NCI-H2081 (cell line): ENCODE results near the gene CCDC137.

ENCODE experiments used
- DNase-seq, 2 experiments: peaks; one replicate each; lab custom pipeline; 2025; lab: John Stamatoyannopoulos, UW

Gene CCDC137

DNA sequence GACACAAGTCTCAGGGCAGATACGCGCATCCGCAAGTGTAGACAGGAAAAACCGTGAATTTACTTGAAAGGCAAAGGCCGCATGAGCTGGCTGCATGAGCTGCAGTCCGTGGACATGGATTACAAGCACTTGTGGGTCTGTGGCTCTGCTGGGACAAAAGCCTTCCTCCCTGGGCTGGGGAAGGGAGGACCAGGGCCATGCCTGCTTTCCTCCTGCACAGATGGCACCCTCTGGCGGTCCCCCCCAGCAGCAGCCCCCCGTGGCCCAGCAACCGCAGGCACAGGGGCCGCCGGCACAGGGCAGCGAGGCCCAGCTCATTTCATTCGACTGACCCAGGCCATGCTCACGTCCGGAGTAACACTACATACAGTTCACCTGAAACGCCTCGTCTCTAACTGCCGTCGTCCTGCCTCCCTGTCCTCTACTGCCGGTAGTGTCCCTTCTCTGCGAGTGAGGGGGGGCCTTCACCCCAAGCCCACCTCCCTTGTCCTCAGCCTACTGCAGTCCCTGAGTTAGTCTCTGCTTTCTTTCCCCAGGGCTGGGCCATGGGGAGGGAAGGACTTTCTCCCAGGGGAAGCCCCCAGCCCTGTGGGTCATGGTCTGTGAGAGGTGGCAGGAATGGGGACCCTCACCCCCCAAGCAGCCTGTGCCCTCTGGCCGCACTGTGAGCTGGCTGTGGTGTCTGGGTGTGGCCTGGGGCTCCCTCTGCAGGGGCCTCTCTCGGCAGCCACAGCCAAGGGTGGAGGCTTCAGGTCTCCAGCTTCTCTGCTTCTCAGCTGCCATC lies 34.9 kb downstream of the CCDC137 start:
- no peak for DNase-seq

DNA sequence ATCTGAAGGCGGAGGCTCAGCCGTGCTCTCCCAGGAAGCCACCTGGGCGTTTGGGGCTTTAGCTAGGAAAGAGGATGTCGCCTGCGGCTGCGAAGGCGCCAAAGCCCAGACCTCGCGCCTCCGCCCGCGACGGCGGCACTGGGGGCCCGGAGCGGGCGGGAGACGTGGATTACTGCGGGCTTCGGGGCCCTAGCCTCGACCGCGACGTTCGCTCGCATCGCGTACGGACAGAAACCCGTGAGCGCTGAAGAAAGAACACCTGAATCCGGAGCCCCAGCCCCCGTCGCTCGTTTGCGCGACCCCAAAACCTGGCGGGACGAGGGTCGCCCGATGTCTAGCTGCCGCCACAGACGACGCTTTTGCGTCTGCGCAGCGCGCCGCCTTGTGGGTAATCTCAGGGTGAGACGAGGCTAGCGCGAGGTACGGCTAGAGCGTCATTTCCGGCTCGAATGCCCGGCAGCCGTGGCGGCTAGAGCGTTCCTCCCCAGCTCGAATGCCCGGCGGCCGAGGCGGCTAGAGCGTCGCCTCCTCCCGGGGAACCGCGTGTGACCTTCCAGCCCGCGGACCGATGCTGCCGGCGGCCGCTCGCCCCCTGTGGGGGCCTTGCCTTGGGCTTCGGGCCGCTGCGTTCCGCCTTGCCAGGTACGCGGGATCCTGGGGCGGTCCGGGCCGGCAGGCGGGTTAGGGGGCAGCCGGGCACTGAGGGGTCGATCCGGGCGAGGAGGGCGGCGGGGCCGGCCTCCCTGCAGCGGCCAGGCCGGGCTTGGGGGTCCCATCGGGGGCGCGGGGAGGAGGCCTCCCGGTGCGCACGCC lies 36.6 kb downstream of the CCDC137 start, which contains the start of gene MRPL12:
Gene MRPL12 (plus strand): TSS at position 434 of the 813 bp plus-strand sequence. CDS start 135 bp downstream, at position 569.
- peak; percentile 94 to 98 for DNase-seq

DNA sequence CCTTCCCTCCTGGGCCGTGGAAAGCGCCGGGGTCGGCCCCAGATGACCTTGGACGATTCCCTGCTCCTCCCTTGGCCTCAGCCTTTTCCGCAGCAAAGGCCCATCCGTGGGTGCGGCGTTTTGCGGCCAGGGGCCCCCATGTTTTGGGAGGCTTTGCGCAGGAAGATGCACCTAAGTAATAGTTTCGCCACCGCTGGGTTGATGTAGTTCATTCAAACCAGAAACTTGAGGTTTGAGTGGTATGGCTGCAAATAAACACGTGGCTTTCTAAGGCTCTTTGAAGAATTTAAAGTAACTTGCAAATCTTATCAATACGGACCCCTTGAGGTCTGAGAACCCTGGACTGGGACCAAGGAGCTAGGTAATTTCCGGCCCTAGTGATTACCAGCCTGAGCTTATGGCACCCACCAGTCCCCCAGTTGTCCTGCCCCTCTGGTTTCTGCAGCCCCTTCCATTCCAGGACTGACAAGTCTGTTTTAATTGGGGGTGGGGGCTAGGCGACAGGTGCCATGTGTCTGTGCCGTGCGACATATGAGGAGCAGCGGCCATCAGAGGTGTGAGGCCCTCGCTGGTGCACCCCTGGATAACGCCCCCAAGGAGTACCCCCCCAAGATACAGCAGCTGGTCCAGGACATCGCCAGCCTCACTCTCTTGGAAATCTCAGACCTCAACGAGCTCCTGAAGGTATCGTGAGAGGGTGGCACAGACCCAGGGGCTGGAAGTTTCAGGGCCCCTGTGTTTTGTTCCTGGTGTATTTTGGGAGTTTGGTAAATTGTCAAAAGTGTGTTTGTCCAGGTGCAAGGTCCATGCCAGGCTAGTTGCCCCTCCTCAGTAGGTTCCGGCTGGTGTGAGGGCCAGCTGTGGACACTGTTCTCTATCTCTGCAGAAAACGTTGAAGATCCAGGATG lies 37.5 kb downstream of the CCDC137 start:
- no peak for DNase-seq

DNA sequence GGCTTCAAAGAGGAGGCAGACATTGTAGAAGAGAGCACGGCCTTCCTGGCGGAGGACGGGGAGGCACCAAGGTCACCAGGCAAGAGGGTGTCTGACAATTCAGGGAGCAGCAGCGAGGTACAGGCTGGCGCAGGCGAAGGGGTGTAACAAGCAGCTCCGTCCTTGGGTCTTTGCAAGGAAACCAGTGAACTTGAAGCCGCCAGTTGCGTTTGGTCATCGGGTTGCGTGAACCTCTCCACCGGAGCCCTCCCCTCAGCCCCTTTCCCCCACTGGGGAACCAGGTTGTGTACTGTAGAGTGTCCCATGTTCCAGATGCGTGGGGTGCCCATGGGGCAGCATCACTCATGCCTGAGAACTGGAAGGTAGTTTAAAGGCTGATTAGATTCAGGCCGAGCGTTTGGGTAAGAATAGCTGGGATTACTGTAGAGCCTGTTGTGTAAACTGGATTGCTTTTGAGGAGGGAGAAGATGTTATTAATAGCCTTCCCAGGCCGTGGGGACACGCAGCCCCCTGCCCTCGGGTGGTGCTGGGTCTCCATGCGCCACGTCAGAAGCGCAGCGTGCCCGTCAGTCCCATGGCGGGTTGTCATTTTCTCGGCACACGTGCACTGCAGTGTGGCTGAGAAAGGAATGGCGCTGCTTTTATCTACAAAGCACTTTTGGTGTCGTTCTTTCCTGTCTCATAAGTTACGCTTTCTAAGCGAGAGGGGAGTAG lies 39.1 kb downstream of the CCDC137 start:
- no peak for DNase-seq

DNA sequence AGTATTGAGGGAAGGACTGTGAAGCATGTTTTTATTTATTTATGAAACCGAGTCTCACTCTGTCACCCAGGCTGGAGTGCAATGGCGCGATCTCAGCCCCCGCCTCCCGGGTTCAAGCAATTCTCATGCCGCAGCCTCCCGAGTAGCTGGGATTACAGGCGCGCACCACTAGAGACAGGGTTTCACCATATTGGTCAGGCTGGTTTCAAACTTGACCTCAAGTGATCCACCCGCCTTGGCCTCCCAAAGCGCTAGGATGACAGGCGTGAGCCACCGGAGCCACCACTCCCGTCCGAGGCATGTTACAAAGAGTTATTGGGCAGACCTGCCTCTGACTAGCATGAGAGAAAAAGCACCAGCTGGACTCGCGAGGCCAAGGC lies 39.7 kb downstream of the CCDC137 start:
- DNase-seq = no peak

DNA sequence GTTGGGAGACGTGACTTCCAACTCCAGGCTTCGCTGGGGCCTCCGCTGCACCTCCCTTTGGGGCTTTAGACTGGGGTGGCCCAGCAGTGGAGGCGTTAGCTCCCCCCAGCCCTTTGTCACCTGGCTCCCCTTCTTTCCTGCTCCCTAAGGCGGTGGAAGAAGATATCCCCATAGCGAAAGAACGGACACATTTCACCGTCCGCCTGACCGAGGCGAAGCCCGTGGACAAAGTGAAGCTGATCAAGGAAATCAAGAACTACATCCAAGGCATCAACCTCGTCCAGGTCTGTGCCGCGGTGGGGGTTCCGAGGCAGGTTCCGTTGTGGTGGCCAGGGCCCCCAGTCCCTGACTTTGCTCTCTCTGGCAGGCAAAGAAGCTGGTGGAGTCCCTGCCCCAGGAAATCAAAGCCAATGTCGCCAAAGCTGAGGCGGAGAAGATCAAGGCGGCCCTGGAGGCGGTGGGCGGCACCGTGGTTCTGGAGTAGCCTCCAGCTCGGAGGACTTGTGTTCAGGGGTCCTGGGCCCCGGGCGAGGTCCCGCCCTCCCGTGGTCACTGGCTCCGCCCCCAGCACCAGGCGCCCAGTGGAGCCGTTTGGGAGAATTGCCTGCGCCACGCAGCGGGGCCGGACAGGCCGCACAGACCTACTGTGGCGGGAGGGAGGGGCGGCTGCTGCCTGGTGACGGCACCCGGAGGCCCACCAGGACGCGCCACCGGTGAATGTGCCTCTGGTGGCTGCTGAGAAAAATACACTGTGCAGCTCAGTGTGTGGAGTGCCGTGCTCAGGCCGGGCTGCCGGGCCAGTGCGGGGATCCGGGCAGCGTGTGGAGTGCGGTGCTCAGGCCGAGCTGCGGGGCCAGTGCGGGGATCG lies 40.5 kb downstream of the CCDC137 start:
- no peak for DNase-seq

DNA sequence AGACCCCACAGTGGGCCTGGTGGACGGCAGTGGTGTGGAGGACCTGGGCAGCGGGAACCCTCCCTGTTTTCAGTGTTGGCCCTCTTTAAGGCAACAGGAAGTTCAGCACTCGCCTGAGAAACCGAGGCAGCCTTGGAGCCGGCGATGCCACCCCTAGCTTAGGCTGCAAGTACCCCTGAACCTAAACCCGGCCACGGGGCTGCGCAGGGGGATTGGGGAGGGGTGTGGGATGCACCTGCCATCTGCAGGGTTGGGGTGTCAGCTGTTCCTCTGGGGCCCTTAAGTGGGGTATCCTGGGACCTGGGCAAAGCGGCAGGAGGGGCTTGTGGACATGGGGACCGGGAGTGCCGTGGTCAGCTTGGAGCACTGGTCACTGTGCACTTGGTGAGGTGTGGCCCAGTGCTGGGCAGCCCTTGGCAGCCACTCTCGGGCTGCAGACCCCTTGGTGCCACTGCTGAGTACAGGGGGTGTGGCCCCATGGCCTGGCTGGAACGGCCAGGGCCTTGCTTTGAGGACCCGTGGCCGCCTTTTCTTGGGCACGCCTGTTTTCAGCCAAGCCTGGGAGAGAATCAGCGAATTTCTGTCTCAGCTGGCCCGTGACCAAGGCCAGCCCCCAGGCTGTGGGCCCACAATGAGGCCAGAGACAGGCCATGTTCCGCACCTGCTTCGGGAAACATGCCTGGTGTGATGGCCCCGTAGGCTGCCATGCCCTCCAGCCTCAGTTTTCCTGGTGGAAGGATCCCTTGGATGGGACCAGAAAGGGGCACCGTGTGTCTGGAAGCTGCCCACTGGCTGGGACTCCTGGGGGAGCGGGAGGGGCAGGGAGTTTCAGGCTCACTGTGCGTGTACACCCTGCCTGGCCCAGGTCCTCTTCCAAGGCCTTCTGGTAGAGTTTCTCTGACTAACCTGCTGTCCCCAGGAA lies 41.4 kb downstream of the CCDC137 start:
- DNase-seq = no peak

DNA sequence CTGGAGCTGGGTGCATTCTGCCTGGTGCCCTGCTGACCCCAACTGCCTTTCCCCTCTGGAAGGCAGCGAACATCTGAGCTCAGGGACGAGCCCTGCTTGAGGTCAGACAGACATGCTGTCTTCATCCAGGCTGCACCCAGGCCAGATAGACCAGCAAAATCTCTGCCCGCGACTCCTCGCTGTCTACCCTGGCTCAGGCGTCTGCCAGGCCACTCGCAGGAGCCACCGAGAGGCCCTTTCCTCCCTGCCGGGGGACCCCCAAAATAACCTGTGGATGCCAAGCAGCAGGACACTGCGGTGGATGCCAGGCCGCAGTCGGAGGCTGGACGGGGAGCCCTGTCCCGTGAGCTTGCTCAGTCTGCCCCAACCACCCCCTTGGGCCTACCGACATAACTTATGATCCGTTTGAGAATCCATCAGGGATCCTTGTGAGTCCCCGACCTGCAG lies 42.2 kb downstream of the CCDC137 start:
- DNase-seq = no peak

DNA sequence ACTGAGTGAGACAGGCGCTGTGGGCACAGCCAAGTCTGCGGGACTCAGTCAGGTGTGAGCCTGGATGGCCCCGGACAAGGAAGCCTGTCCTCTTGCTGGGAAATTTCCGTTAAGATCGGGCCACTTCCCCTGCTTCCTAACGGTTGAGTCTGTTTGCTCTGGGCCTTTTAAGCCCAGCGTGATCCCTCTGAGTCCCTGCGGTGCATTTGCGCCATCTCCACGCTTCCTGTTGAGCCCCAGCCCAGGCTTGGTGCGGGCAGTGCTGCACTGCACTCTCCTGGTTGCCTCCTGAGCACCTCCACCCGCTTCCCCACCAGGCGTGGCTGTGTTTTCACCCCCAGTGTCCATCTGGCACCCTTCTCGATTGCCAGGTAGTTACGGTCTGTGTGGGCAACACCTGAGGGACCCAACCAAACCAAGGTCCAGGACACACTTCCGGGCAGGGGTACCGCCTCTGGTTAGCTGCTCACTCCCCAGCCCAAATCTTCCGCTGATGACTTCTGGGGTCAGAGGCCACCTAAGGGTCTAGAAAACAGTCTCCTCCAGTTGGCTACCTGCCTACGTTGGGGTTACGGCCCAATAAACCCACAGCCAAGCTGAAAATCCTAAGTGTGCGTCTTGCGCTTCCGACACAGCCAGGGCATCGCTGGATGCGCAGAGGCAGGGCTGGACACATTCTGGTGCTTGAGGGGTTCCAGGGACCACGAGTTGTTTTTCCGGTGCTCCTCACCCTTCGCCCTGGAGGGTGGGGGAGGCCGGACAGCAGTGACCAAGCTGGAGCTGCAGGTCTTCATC lies 44.2 kb downstream of the CCDC137 start:
- peak; percentile 74 to 88 for DNase-seq

DNA sequence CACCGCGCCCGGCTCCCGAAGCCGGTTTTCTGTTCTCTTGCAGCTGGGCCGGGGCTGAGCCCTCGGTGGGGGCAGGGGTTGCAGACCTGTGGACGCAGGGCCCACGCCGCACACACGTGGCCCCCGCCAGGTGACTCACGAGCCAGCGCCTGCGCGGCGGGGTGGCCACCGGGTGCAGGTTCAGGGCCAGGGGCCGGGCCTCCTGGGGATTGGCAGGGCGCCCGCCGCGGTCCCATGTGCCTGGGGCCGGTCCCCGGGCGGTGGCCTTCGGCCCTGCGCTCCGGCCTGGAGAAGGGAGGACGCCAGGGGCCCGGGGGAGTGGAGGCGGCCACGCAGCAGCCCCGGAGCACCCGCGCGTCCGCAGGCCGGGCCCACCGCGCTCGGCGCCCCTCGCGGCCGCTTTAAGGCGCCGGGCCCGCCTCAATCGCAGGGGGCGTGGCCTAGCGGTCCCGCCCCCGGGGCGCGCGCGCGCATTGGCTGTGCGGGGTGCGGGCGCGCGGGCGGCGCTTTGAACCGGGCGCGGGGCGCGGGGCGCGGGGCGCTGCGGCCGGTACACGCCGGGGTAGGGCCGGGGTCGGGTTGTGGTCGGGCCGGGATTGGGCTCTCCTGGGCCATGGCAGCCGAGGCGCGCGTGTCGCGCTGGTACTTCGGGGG lies 45.4 kb downstream of the CCDC137 start, which contains the start of gene SLC25A10:
Gene SLC25A10 (plus strand): TSS at position 471 of the 654 bp plus-strand sequence. CDS start 143 bp downstream, at position 614.
- DNase-seq = peak; percentile 83 to 90

DNA sequence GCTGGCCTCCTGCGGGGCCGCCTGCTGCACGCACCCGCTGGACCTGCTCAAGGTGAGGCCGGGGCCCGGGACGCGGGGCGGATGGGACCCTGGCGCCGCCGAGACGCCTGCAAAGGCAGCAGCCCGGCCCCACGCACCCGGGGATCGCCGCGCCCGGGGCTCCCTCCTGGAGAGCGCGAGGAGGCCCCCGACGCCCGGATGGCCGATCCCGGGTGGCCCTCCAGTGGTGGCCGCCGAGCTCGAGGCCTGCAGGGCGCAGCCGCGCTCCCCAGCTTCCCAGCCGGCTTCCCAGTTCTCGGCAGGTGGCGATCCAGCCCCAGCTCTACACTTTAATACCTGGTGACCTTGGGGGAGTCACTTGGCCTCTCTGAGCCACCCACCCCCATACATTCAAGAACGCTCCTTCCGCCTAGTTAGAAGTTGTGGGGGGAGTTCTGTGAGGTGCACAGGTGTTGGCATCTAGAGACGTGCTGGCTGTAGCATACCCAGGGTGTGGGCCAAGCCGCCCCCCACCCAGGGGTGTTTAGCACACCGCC lies 46.0 kb downstream of the CCDC137 start:
- DNase-seq = peak; percentile 45

DNA sequence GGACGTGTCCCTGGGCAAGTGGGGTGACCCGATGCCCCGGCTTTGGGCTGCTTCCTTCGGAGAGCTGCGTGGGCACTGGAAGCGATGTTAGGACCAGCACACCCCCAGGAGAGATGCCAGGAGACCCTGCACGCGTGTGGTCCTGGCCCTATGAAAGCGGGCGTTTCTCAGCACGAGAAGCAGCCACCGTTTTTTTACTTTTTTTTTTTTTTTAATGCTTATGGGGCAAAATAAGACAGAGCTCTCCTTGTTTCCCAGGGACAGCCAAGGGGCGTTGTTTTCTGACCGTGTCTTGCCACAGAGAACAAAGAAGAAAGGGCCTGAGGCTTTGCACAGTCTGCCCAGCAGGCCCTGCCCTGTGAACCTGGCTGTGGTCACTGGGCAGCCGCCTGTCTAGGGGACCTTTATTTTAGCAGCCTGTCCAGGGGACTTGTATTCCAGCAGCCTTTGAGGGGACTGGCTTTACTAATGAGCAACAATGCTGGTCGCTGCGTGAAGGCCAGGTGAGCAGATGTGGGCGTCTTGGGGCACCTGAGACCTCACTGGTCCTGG lies 46.5 kb downstream of the CCDC137 start:
- DNase-seq = peak in 1 of 2 experiments; percentile 22

DNA sequence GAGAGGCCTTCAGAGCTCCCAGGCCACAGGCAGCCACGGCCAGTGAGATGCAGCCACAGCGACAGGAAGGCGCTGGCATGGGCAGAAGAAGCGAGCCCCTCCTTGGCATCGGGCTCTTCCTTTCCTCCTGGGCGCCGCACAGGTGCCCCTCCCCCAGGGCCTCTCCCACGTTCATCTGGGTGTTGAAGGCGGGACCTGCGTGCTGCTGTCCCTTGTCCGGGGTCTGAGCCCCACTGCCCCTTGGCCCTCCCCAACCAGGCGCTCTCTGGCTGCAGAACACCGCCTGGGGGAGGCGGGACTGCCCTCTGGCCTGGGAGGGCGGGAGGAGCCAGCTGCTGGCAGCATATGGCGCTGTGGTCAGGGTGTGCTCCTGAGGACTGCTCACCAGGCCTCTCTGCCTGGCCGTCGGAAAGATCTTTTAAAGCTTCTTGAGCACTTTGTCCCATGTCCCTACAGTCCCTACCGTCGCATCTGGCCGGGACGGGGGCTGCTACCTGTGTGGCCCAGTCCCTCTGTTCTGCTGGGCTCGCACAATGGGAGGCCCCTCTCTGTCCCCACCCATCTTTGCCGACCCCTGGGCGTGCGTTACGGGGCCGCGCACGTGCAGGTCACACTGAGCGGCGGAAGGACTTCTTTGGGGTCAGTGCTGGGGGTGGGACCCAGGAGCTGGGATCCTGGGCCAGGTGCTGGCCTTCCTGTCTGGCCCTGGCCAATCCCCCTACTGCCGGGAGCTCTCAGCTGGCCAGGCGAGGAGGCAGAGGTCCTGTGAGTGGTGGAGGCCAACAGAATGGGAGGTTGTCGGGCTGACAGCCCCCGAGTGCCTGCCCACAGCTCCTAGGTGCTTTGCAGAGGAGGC lies 47.2 kb downstream of the CCDC137 start:
- peak in 1 of 2 experiments; percentile 46 for DNase-seq

DNA sequence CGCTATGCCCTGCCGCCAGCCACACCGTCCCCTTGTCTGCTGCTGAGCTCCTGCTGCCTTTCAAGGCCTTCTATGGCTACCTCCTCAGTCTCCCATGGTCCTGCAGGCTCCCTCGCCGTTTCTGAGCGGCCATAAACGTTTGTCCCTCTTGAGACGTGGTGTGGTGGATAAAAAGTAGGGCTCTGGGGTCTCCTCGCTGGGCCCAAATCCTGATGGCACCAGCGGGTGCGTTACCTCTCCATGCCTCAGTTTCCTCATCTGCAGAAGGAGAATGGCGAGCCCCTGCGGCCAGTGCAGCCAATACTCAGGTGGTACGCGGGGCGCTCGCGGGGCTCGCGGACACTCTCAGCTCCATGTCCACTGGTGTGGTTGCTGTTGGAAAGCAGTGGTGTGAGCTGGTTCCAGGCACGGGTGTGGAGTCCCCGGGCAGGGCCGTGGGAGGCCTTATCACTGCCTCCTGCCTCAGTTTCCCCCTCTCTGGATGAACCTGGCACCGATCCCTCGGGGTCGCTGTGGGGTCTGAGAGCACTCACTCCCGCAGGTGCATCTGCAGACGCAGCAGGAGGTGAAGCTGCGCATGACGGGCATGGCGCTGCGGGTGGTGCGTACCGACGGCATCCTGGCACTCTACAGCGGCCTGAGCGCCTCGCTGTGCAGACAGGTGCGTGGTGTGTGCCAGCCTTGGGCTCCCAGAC lies 48.0 kb downstream of the CCDC137 start:
- DNase-seq = no peak

DNA sequence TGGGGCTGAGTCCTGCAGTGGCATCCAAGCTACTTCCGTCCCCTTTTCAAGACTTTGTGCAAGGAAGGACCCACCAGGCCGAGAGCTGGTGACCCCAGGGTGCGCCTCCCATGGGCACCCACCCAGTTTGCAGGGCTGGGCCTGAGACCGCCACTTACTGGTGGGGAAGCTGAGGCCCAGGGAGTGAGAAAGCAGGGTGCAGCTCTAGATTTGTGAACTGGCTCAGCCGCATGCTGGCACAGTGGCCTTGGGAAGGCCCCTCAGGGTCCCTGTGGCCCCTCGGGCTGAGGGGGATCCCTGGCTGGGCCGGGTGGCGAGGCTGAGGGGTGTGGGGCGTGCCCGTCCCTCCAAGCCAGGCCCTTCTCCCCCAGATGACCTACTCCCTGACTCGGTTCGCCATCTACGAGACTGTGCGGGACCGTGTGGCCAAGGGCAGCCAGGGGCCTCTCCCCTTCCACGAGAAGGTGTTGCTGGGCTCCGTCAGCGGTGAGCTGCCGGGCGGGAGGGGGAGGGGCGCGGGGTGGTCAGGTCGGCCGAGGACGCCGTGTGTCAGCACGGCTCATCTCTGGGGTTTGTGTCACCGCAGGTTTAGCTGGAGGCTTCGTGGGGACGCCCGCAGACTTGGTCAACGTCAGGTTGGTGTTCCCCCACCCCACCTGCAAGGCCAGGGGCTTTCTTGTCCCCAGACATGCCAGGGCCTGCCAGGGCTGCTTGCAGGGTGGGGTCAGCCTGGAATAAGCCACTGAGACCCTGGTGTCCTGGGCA lies 48.8 kb downstream of the CCDC137 start:
- no peak for DNase-seq
